ENCODE measurements around the gene SEPHS1.

Gene SEPHS1

DNA sequence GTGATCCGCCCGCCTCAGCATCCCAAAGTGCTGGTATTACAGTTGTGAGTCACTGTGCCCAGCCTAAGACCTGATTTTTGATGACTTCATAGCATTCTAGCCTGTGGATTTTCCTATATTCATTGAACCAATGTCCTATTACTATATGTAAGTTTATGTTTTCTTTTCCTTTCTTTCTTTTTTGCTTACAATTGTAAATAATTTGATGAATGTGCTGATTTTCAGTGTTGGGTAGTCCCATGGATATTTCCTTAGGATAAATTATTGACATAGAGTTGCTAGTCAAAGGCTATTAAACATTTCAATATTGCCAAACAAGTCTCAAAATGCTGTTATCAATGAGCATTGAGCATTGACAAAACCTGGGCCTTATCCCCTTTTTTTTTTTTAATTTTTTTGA, 38.3 kb downstream of the SEPHS1 start:
- no peak for TF ChIP-seq POLR2AphosphoS5 (IDR thresholded peaks at IDR 0.05; ENCODE audit: low read depth, low read length)
- no peak for TF ChIP-seq TAF1 (IDR thresholded peaks at IDR 0.05; ENCODE audit: borderline replicate concordance, insufficient read depth, low read length)
- no peak for TF ChIP-seq SIN3A (IDR thresholded peaks at IDR 0.05; ENCODE audit: borderline replicate concordance, insufficient read depth, low read length)
- no peak for TF ChIP-seq FOXP2 (optimal IDR thresholded peaks at IDR 0.05; ENCODE audit: borderline replicate concordance, extremely low read depth, extremely low read length, insufficient read depth)
- TF ChIP-seq, protein P1, sequence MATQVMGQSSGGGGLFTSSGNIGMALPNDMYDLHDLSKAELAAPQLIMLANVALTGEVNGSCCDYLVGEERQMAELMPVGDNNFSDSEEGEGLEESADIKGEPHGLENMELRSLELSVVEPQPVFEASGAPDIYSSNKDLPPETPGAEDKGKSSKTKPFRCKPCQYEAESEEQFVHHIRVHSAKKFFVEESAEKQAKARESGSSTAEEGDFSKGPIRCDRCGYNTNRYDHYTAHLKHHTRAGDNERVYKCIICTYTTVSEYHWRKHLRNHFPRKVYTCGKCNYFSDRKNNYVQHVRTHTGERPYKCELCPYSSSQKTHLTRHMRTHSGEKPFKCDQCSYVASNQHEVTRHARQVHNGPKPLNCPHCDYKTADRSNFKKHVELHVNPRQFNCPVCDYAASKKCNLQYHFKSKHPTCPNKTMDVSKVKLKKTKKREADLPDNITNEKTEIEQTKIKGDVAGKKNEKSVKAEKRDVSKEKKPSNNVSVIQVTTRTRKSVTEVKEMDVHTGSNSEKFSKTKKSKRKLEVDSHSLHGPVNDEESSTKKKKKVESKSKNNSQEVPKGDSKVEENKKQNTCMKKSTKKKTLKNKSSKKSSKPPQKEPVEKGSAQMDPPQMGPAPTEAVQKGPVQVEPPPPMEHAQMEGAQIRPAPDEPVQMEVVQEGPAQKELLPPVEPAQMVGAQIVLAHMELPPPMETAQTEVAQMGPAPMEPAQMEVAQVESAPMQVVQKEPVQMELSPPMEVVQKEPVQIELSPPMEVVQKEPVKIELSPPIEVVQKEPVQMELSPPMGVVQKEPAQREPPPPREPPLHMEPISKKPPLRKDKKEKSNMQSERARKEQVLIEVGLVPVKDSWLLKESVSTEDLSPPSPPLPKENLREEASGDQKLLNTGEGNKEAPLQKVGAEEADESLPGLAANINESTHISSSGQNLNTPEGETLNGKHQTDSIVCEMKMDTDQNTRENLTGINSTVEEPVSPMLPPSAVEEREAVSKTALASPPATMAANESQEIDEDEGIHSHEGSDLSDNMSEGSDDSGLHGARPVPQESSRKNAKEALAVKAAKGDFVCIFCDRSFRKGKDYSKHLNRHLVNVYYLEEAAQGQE (IDR thresholded peaks at IDR 0.05; ENCODE audit: insufficient read depth in 1 of 2, low read depth in 2 of 2, low read length in 2 of 2), result no peak

DNA sequence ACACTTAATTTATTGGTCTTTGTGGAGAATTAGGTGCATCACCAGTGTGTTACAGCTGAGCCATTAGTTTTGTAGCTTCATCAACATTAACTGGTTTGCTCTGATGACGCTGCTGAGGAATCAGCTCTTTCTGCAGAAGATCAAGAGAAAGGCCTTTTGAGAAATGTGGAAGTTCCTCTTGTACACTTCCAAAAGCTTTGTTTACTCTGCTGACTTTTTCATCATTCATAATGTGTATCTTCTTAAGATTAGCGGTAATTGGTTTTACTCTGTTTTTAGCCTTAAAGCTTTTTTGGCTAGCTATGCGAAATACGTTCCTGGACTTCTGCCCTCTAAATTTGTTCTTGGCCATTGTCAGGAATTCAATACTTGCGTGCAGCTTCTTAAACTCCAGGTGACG, 40.0 kb downstream of the SEPHS1 start:
- TF ChIP-seq POLR2AphosphoS5 (IDR thresholded peaks at IDR 0.05; ENCODE audit: low read depth, low read length) (no peak), SIN3A (IDR thresholded peaks at IDR 0.05; ENCODE audit: borderline replicate concordance, insufficient read depth, low read length) (no peak), TAF1 (IDR thresholded peaks at IDR 0.05; ENCODE audit: borderline replicate concordance, insufficient read depth, low read length) (no peak), FOXP2 (optimal IDR thresholded peaks at IDR 0.05; ENCODE audit: borderline replicate concordance, extremely low read depth, extremely low read length, insufficient read depth) (no peak)
- TF ChIP-seq, protein P1 (IDR thresholded peaks at IDR 0.05; ENCODE audit: insufficient read depth in 1 of 2, low read depth in 2 of 2, low read length in 2 of 2), result no peak

DNA sequence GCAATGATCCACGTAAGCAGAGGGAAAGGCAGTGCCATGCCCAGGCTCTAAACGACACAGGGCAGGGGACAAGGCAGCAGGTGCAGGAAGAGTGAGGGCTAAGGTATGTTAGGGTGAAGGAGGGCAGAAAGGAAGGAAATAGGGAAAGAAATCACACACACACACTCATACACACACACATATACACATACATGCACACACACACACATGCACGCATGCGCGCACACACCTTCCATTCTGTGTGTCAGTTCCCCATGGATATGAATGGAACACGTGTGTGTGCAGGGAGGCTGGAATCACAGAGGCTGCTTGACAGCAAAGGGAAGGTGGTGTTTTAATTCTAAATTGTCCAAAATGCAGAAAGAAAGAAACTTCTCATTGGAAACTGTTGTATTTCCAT, 42.0 kb downstream of the SEPHS1 start:
- TF ChIP-seq FOXP2 (optimal IDR thresholded peaks at IDR 0.05; ENCODE audit: borderline replicate concordance, extremely low read depth, extremely low read length, insufficient read depth) (no peak), POLR2AphosphoS5 (IDR thresholded peaks at IDR 0.05; ENCODE audit: low read depth, low read length) (no peak), SIN3A (IDR thresholded peaks at IDR 0.05; ENCODE audit: borderline replicate concordance, insufficient read depth, low read length) (no peak), TAF1 (IDR thresholded peaks at IDR 0.05; ENCODE audit: borderline replicate concordance, insufficient read depth, low read length) (no peak)
- TF ChIP-seq, protein P1 (IDR thresholded peaks at IDR 0.05; ENCODE audit: insufficient read depth in 1 of 2, low read depth in 2 of 2, low read length in 2 of 2), result no peak

DNA sequence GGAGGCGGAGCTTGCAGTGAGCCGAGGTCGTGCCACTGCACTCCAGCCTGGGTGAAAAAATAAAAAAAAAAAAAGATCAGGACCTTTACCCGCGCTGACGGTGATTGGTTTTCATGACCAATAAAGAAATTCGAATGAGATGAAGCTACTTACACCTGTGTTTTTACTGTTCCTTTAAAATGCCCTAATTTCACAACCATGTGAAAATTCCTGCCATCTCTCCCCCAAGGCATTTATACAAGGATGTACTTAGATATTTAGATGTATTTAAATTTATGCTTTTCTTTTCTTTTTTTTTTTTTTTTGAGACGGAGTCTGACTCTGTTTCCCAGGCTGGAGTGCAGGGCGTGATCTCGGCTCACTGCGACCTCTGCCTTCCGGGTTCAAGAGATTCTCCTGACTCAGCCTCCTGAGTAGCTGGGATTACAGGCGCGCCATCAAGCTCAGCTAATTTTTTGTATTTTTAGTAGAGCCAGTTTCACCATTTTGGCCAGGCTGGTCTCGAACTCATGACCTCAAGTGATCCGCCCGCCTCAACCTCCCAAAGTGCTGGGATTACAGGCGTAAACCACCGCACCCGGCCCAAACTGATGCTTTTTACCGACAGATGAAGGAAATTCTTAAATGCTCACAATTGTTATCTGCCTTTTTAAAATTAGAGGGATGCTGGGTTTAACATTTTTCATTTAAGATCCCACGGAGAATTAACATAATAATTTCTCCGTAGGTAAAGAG, 45.1 kb downstream of the SEPHS1 start:
- TF ChIP-seq POLR2AphosphoS5 (IDR thresholded peaks at IDR 0.05; ENCODE audit: low read depth, low read length) (no peak), FOXP2 (optimal IDR thresholded peaks at IDR 0.05; ENCODE audit: borderline replicate concordance, extremely low read depth, extremely low read length, insufficient read depth) (no peak), SIN3A (IDR thresholded peaks at IDR 0.05; ENCODE audit: borderline replicate concordance, insufficient read depth, low read length) (no peak), TAF1 (IDR thresholded peaks at IDR 0.05; ENCODE audit: borderline replicate concordance, insufficient read depth, low read length) (no peak)
- TF ChIP-seq, protein P1 (IDR thresholded peaks at IDR 0.05; ENCODE audit: insufficient read depth in 1 of 2, low read depth in 2 of 2, low read length in 2 of 2), result no peak
